Activated T-helper 17 cell treated with anti-CD3 and anti-CD28 coated beads, Interleukin-2, amount 50 U/mL, for 72 hours (primary cell): ENCODE results near the gene ACTR8. TPM values are rescaled to one million over a fixed set of nuclear protein-coding genes. Genes with fewer than 3 reads are reported as not detected.

Experiments
- ATAC-seq: fragments of 150-1000 bp; cut with Tn5 transposase; replicated peaks from 2 replicates; pipeline ENCODE4 v1.10.0; 2021; ENCODE audit warnings: mild to moderate bottlenecking, moderate library complexity
- H3K27ac Mint-ChIP-seq: one replicate; pipeline ENCODE4 v1.8.0; 2022; ENCODE audit warnings: mixed read lengths
- H3K27me3 Mint-ChIP-seq: one replicate; pipeline ENCODE4 v1.8.0; 2022; ENCODE audit warnings: mixed read lengths
- H3K36me3 Mint-ChIP-seq: one replicate; pipeline ENCODE4 v1.8.0; 2022; ENCODE audit warnings: low read depth, mild to moderate bottlenecking, mixed read lengths
- H3K4me1 Mint-ChIP-seq: one replicate; pipeline ENCODE4 v1.8.0; 2022; ENCODE audit warnings: mixed read lengths
- H3K4me3 Mint-ChIP-seq: one replicate; pipeline ENCODE4 v1.8.0; 2022; ENCODE audit warnings: mild to moderate bottlenecking, mixed read lengths
- H3K9me3 Mint-ChIP-seq: one replicate; pipeline ENCODE4 v1.8.0; 2022; ENCODE audit warnings: mixed read lengths
- total RNA-seq, 2 donors: library from RNA; stranded (reverse); gene quantifications; one replicate each; pipeline ENCODE4 v1.2.3, GENCODE V29; 2022

ACTR8 gene
- total RNA-seq, 2 donors from 2014 or later: 26.6 to 30.8 TPM

DNA sequence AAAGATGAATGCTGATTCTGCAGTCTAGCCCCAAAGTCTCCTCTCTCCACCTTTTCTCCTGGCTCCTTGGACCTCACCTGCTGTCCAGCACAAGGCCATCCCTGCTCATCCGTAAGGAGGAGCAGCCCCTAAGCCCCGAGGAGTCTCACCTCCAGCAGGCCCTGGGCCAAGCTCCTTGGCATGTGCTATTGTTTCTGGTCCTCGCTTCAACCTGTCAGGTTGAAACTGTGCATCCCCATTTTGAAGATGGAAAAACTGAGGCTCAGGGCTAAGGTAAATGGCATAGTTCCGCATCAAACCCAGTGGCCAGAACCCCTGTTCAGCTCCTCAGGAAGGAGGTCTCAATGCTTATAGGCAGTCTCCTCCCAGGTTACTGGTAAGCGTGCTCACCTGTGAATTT lies 61.9 kb downstream of the ACTR8 start:
- Mint-ChIP-seq H3K36me3 (no peaks in the 10 kb centered on the region), H3K27ac (no peak overlapping the region), H3K4me1 (no peaks in the 10 kb centered on the region), H3K27me3 (no peaks in the 10 kb centered on the region), H3K9me3 (no peaks in the 10 kb centered on the region), H3K4me3 (no peak overlapping the region)
- no peak for ATAC-seq

DNA sequence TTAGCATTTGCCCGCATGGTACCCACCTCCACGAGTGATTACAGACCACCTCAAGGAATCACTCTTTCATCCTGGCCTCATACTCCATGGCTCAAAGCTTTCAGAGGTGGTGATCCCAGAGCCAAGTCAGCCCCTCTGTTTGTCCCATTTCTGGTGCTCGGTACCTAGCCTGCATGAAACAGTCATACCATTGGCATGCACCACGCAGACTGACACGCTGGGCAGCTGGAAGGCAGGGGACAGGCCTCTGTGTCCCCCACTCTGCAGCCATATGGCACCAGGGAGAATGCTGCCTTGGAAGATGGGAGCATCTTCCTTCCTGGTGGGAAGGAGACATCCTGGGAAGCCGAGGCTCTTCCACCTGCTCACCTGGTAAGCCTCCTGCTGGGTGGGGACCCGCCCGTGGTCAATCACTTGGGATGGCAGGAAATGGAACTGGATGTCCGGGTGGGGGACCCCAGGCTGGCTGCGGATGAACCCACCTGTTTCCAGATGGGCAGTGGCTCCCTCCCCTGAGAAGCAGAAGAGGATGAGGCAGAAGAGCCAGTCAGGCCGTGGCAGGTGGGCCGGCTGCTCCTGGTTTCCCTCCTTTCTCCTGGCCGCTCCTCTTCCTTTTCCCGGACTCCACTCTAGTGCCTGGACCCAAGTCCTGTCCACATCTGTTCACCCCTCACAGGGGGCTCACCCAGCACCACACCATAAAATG lies 62.6 kb downstream of the ACTR8 start:
- Mint-ChIP-seq H3K36me3 (no peaks in the 10 kb centered on the region), H3K27me3 (no peaks in the 10 kb centered on the region), H3K9me3 (no peaks in the 10 kb centered on the region), H3K4me1 (no peaks in the 10 kb centered on the region), H3K4me3 (no peak overlapping the region), H3K27ac (no peak overlapping the region)
- no peak for ATAC-seq

DNA sequence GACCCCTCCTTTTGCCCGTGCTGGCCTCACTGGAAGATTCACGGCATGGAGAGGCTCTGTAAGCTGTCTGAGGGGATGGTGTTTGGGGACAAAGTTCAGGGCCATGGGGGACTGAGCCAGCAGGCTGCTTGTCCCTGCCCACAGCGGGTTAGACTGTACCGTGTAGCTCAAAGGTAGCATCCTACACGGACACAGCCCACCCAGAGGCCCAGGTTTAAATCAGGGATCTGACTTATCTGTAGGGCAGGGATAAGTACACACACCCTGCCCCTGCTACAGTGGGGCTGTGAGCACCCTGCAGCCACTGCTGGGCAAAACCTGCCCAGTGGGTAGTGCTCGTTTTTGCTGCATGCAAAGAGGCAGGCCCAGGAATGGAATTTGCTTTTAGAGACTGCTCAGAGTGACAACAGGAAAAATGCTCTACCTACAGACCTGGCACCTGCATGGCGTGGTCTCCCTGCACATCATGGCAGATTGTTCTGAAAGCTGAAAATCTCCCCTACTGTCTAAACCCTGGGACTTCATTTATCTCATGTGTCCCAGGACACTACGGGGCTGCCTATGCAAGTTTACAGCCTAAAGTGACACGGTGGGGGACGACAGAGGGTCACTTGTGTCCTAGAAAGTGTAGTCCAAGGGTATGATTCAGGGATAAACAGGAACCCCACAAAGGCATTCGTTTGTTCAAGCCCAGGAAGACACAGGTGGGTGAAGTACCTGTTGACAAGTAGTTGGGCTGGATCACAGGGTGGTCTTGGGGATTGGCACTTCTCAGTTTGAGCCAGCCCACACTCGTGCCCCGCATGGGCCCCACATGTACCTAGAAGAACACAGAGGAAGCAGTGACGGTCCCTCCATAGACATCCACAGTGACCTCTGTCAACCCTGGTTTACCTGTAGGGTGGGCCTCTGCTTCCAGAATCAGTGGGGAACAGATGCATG lies 63.5 kb downstream of the ACTR8 start:
- H3K9me3 Mint-ChIP-seq: no peaks in the 10 kb centered on the region
- H3K4me1 Mint-ChIP-seq: no peaks in the 10 kb centered on the region
- H3K36me3 Mint-ChIP-seq: no peaks in the 10 kb centered on the region
- ATAC-seq: no peak
- H3K4me3 Mint-ChIP-seq: no peak overlapping the region
- H3K27ac Mint-ChIP-seq: no peak overlapping the region
- no peaks in the 10 kb centered on the region for H3K27me3 Mint-ChIP-seq

DNA sequence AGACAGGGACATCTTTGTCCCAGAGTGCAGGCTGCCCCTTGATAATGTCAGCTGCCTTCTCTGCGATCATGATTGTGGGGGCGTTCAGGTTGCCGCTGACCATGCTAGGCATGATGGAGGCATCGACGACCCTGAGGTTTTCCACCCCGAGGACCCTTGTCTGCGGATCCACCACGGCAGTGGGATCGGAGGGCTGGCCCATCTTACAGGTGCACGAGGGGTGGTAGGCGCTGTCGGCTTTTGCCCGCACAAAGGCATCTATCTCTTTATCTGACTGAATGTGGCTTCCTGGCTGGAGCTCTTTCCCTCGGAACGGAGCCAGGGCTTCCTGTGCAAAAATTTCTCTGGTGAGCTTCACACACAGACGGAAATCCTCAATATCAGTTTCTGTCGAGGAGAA lies 64.1 kb downstream of the ACTR8 start:
- no peaks in the 10 kb centered on the region for H3K36me3 Mint-ChIP-seq
- ATAC-seq: no peak
- H3K4me1 Mint-ChIP-seq: no peaks in the 10 kb centered on the region
- H3K27ac Mint-ChIP-seq: no peak overlapping the region
- no peaks in the 10 kb centered on the region for H3K27me3 Mint-ChIP-seq
- H3K9me3 Mint-ChIP-seq: no peaks in the 10 kb centered on the region
- H3K4me3 Mint-ChIP-seq: no peak overlapping the region

DNA sequence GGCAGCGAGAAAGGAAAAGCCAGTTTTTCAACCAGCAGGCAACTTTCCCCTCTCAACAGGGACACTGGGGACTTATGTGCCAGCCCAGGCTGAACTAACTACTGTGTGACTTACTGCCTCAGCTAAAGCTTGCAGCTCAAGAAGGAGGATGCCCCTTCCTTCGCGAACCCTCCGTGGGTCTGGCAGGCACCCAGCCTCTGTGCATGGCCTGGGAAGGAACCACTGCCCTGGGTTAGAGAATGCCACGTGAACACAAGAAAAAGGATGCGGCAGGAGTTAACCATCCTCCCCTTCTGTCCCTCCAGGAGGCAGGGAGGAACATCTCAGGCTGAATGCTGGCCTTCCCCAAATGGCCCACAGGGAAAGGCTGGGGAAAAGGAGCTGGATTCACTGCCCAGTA lies 64.7 kb downstream of the ACTR8 start:
- H3K36me3 Mint-ChIP-seq: no peaks in the 10 kb centered on the region
- no peaks in the 10 kb centered on the region for H3K9me3 Mint-ChIP-seq
- no peak overlapping the region for H3K27ac Mint-ChIP-seq
- no peaks in the 10 kb centered on the region for H3K27me3 Mint-ChIP-seq
- ATAC-seq: no peak
- H3K4me3 Mint-ChIP-seq: no peak overlapping the region
- H3K4me1 Mint-ChIP-seq: no peaks in the 10 kb centered on the region

Other genes with a start within 250 kb of the ACTR8 start
- gene CHDH, start 35.7 kb downstream of the ACTR8 start, total RNA-seq: 1 to 10 TPM; 1.1 TPM
- gene IL17RB, start 35.6 kb downstream of the ACTR8 start, total RNA-seq: 1 to 10 TPM; 1.8 to 2.6 TPM
- 10 to 100 TPM; 37.0 to 55.9 TPM for gene SELENOK, start 9.7 kb upstream of the ACTR8 start, total RNA-seq
- not detected for gene CACNA2D3, start 240.4 kb upstream of the ACTR8 start, total RNA-seq